K562 (cell line): ENCODE measurements around the gene MDN1.

Experiments used
- E2F6 ChIP-seq, 2 experiments: IDR thresholded peaks; 2 replicates each; pipeline ENCODE4 v1.6.1; 2011; ENCODE audit warnings: borderline replicate concordance in 1 of 2, control low read depth in 1 of 2, low read depth in 1 of 2, low read length in 1 of 2, mild to moderate bottlenecking in 1 of 2, mixed read lengths in 1 of 2, moderate library complexity in 1 of 2; ENCODE audit not compliant: insufficient read depth in 1 of 2, insufficient read length in 1 of 2, poor library complexity in 1 of 2, severe bottlenecking in 1 of 2; ENCODE audit errors: extremely low read depth in 1 of 2
- KLF6 ChIP-seq: fragments of 250-450 bp; sonication (Bioruptor Pico); IDR thresholded peaks from 2 replicates; pipeline ENCODE4 v1.4.0; 2020; ENCODE audit warnings: mild to moderate bottlenecking, moderate library complexity, borderline replicate concordance
- TF ChIP-seq, protein P1 (sequence below), 3 experiments: IDR thresholded peaks in 2 of 3; conservative IDR thresholded peaks in 1 of 3; 2 replicates each; pipeline ENCODE4 v1.5.1; 2011 to 2012; ENCODE audit warnings: low read length in 3 of 3, mild to moderate bottlenecking in 3 of 3, control low read depth in 2 of 3, improper control_type of control experiment in 1 of 3, inconsistent platforms in 1 of 3, low read depth in 1 of 3, mixed read lengths in 1 of 3, moderate library complexity in 1 of 3; ENCODE audit not compliant: insufficient read depth in 2 of 3

GRCh38 chr6:89602166-89602565 is 217.4 kb downstream of the MDN1 start:
- TF ChIP-seq E2F6 (IDR thresholded peaks at IDR 0.05; ENCODE audit: borderline replicate concordance in 1 of 2, extremely low read depth in 1 of 2, insufficient read depth in 1 of 2, insufficient read length in 1 of 2, low read depth in 1 of 2, low read length in 1 of 2, poor library complexity in 1 of 2, severe bottlenecking in 1 of 2) (no peak), KLF6 (no peak)
- TF ChIP-seq, protein P1, sequence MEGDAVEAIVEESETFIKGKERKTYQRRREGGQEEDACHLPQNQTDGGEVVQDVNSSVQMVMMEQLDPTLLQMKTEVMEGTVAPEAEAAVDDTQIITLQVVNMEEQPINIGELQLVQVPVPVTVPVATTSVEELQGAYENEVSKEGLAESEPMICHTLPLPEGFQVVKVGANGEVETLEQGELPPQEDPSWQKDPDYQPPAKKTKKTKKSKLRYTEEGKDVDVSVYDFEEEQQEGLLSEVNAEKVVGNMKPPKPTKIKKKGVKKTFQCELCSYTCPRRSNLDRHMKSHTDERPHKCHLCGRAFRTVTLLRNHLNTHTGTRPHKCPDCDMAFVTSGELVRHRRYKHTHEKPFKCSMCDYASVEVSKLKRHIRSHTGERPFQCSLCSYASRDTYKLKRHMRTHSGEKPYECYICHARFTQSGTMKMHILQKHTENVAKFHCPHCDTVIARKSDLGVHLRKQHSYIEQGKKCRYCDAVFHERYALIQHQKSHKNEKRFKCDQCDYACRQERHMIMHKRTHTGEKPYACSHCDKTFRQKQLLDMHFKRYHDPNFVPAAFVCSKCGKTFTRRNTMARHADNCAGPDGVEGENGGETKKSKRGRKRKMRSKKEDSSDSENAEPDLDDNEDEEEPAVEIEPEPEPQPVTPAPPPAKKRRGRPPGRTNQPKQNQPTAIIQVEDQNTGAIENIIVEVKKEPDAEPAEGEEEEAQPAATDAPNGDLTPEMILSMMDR (IDR thresholded peaks at IDR 0.05 in 2 of 3, conservative IDR thresholded peaks at IDR 0.05 in 1 of 3; ENCODE audit: insufficient read depth in 2 of 3, low read depth in 1 of 3, low read length in 3 of 3): no peak
